Measurements from ENCODE around the gene PRPH2. TPM values are rescaled to one million over a fixed set of nuclear protein-coding genes. Genes with fewer than 3 reads are reported as not detected.

PRPH2 gene
- total and polyA plus RNA-seq, 8 donors, result 0.38 to 4.0 (median 0.83) TPM; not detected in 2

DNA sequence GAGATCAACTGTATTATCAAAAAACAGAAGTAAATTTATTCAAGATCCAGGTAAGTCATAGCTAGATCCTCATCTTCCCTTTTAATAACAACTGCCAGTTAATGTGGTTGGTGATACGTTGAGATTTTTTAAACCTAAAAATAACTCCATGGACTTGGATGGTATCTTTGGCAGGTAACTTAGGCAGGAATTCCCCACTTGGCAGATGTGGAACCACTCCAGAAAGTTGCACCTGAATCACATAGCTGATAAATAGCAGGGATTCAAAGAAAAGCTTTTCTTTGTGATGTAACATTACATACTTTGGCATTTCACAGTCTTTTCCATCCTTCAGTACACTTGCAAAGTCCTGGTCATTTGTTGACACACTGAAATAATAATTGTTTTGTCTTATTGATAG, 62.6 kb downstream of the PRPH2 start:
- DNase-seq, result no peak
- 19 to 33% (median 28%) methylated on average over 1 of the region's 1 CpG for WGBS, 5 donors
- H3K4me3 ChIP-seq, result no peak overlapping the region
- peaks cover 0 to 7% (median 0%) of the 10 kb centered on the region in 4 donors for H3K4me1 ChIP-seq
- no peak overlapping the region for H3K27ac ChIP-seq
- no peaks in the 10 kb centered on the region for H3K9me3 ChIP-seq
- H3K27me3 ChIP-seq, result no peaks in the 10 kb centered on the region
- H3K36me3 ChIP-seq, result peaks cover 29 to 95% (median 91%) of the 10 kb centered on the region in 4 donors
- TF ChIP-seq POLR2A (IDR thresholded peaks at IDR 0.05), result no peak
- TF ChIP-seq, protein P1, sequence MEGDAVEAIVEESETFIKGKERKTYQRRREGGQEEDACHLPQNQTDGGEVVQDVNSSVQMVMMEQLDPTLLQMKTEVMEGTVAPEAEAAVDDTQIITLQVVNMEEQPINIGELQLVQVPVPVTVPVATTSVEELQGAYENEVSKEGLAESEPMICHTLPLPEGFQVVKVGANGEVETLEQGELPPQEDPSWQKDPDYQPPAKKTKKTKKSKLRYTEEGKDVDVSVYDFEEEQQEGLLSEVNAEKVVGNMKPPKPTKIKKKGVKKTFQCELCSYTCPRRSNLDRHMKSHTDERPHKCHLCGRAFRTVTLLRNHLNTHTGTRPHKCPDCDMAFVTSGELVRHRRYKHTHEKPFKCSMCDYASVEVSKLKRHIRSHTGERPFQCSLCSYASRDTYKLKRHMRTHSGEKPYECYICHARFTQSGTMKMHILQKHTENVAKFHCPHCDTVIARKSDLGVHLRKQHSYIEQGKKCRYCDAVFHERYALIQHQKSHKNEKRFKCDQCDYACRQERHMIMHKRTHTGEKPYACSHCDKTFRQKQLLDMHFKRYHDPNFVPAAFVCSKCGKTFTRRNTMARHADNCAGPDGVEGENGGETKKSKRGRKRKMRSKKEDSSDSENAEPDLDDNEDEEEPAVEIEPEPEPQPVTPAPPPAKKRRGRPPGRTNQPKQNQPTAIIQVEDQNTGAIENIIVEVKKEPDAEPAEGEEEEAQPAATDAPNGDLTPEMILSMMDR (IDR thresholded peaks at IDR 0.05), result no peak
- TF ChIP-seq POLR2AphosphoS5 (IDR thresholded peaks at IDR 0.05), result no peak
- no peak for TF ChIP-seq EP300 (IDR thresholded peaks at IDR 0.05)
- intact Hi-C loops (cut with DNase I; ENCODE audit: low total_unique reads), result loop anchor here (5.0 to 10.0 kb wide), 2 partner anchors 65 to 217 kb away; partner anchors contain the start of genes PRPH2 and RPL7L1

DNA sequence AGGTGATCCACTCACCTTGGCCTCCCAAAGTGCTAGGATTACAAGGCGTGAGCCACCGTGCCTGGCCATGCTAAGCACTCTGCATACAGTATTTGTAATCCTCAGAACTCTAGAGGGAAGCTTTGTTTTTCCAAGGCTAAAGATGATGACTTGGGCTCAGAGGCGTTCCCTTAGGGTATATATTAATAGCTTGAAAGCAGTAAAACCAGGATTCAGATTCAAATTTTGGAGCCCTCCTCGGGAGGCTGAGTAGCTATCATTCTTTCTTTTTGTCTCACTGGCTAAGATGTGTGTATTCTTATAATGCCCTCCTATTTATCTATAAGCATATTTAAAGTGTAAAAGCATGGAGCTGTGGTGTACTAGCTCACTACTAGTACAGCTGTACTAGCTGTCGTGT, 68.5 kb downstream of the PRPH2 start:
- intact Hi-C loops (cut with DNase I; ENCODE audit: low total_unique reads), result no loop called here
- peaks cover 56 to 100% (median 98%) of the 10 kb centered on the region in 4 donors for H3K36me3 ChIP-seq
- WGBS, 5 donors, result 87 to 96% (median 90%) methylated on average over 5 of the region's 5 CpGs

DNA sequence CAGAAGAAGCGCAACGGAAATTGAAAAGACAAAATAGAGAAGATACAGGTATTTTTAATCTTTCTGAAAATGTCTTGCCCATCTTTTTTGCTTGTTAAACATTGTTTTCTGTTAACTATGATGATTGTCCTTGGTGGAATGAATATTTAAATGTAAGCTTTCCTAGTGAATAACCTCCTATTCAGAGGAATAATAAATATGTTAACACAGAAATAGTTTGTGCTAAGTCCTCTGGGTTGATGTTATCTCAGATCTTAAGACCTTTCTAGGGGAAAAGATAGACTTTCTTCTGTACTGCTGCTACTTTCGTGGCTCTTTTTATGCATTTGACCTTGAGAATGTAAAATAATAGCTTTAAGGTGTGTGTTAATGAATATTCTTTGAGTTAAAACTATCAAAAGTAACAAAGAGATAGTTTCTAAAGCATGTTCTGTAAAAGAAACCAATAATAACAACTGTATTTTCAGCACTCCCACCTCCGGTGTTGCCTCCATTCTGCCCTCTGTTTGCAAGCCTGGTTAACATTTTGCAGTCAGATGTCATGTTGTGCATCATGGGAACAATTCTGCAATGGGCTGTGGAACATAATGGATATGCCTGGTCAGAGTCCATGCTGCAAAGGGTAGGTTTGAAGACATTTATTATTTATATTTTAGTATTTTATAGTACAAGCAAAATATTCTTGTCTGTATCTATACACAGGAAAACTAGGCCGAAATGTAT, 70.2 kb downstream of the PRPH2 start:
- no peaks in the 10 kb centered on the region for H3K9me3 ChIP-seq
- intact Hi-C loops (cut with DNase I; ENCODE audit: low total_unique reads), result no loop called here
- H3K27me3 ChIP-seq, result no peaks in the 10 kb centered on the region
- WGBS, 5 donors, result 83 to 89% (median 89%) methylated on average over 5 of the region's 5 CpGs
- TF ChIP-seq POLR2A (IDR thresholded peaks at IDR 0.05) (no peak), POLR2AphosphoS5 (IDR thresholded peaks at IDR 0.05) (no peak), EP300 (IDR thresholded peaks at IDR 0.05) (no peak)
- TF ChIP-seq, protein P1 (IDR thresholded peaks at IDR 0.05), result no peak
- H3K4me3 ChIP-seq, result no peak overlapping the region
- no peak for DNase-seq
- no peak overlapping the region for H3K27ac ChIP-seq
- peaks cover 50 to 100% (median 98%) of the 10 kb centered on the region in 4 donors for H3K36me3 ChIP-seq
- H3K4me1 ChIP-seq, result no peaks in the 10 kb centered on the region

More for the DNA sequence above, 68.5 kb downstream of the PRPH2 start:
- Histone ChIP-seq H3K9me3 (no peaks in the 10 kb centered on the region), H3K4me3 (no peak overlapping the region), H3K4me1 (no peaks in the 10 kb centered on the region), H3K27me3 (no peaks in the 10 kb centered on the region), H3K27ac (no peak overlapping the region)
- no peak for TF ChIP-seq POLR2AphosphoS5 (IDR thresholded peaks at IDR 0.05)
- TF ChIP-seq, protein P1 (IDR thresholded peaks at IDR 0.05), result no peak
- no peak for TF ChIP-seq POLR2A (IDR thresholded peaks at IDR 0.05)
- DNase-seq, result no peak

Small RNAs within 50 kb of the gene (small RNA-seq; reads per million reads assigned to genes)
- gene RNU6-890P, result 0 reads per million in 4 donors

Other genes with a start within 250 kb of the PRPH2 start
- 10 to 100 TPM; 12.8 to 57.1 (median 39.4) TPM for gene UBR2, start 158.6 kb downstream of the PRPH2 start, total RNA-seq
- 1 to 10 TPM; 5.1 to 7.9 (median 5.7) TPM for gene UBR2, start 158.6 kb downstream of the PRPH2 start, polyA plus RNA-seq
- gene TBCC, start 23.5 kb upstream of the PRPH2 start, total RNA-seq, result 10 to 100 TPM; 14.2 to 33.0 (median 15.2) TPM
- gene TBCC, start 23.5 kb upstream of the PRPH2 start, polyA plus RNA-seq, result 10 to 100 TPM; 16.9 to 24.6 (median 19.6) TPM
- 10 to 100 TPM in 3 of 5 donors, 1 to 10 TPM in 2; 2.9 to 23.2 (median 11.1) TPM for gene BICRAL, start 59.5 kb upstream of the PRPH2 start, total RNA-seq
- 1 to 10 TPM; 2.8 to 4.7 (median 3.1) TPM for gene BICRAL, start 59.5 kb upstream of the PRPH2 start, polyA plus RNA-seq
- gene RPL7L1, start 157.0 kb upstream of the PRPH2 start, total RNA-seq, result 100 to 1,000 TPM in 1 of 5 donors, 10 to 100 TPM in 3, 1 to 10 TPM in 1; 7.2 to 105 (median 21.4) TPM
- 10 to 100 TPM; 28.2 to 47.8 (median 47.6) TPM for gene RPL7L1, start 157.0 kb upstream of the PRPH2 start, polyA plus RNA-seq
- not detected for gene PTCRA, start 193.5 kb upstream of the PRPH2 start, total RNA-seq
- gene PTCRA, start 193.5 kb upstream of the PRPH2 start, polyA plus RNA-seq, result not detected
- gene CNPY3, start 206.9 kb upstream of the PRPH2 start, total RNA-seq, result 10 to 100 TPM in 4 of 5 donors, 1 to 10 TPM in 1; 2.2 to 45.5 (median 30.3) TPM
- gene CNPY3, start 206.9 kb upstream of the PRPH2 start, polyA plus RNA-seq, result 10 to 100 TPM; 21.7 to 33.7 (median 25.8) TPM
- 10 to 100 TPM in 1 of 5 donors, 1 to 10 TPM in 1, under 1 TPM in 1, not detected in 2; 0.45 to 21.3 (median 1.8) TPM for gene GNMT, start 238.2 kb upstream of the PRPH2 start, total RNA-seq
- 100 to 1,000 TPM in 1 of 3 donors, 10 to 100 TPM in 2; 14.4 to 121 (median 73.2) TPM for gene GNMT, start 238.2 kb upstream of the PRPH2 start, polyA plus RNA-seq

Measured in stomach (tissue), 9 donors.